Nucleus accumbens (tissue), 56 donors: Measurements from ENCODE around the gene CHCHD10.

Experiments used
- DNase-seq, 56 donors: peaks; one replicate each; lab custom pipeline; 2025; lab: John Stamatoyannopoulos, UW

Gene CHCHD10

DNA sequence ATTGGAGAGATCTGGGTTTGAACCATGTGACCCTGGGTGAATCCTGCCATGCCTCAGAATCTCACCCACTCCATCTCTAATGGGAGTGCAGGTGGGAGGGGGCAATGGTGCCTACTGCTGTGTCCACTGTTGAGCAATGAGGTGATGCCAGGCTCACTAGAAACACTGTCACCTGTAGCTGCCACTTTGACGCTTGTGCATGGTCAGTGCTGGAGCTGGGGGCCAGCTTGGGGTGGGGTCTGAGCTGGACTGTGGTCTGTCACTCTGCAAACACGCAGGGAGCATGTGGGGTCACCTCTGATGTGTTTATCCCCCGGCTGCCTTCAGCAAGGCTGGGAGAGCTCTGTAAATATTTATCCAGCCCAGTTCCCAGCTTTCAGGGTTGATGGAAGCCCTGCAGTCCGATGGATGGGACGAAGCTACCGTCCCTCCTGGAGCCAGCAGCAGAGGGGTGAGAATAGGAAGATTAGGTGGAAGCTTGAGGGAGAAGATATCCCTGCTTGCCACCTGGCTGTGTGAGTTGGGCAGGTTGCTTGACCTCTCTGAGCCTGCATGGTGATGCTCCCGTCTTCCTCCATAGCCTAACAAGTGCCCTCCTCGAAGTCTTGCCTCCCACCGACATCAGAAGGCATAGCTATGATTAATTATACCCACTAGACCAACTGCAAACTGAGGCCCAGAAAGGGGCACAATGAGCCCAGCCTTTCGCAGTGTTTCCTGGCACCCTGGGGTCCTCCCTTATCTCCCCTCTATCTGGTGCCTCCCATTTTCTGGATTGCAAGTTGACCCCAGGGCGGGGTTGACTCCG is 6.5 kb upstream of the CHCHD10 start:
- no peak for DNase-seq

GRCh38 chr22:23773483-23774113 is 5.8 kb upstream of the CHCHD10 start:
- DNase-seq, result no peak

- peak in 8 of 56 donors; percentile 8 to 46 (median 16) for DNase-seq
These were observed 5.1 kb upstream of the CHCHD10 start, which contains the start of gene MMP11 for GRCh38 chr22:23772649-23773473. Gene MMP11 (plus strand): TSS chr22:23772849. CDS start chr22:23772871, 22 bp downstream.

DNA sequence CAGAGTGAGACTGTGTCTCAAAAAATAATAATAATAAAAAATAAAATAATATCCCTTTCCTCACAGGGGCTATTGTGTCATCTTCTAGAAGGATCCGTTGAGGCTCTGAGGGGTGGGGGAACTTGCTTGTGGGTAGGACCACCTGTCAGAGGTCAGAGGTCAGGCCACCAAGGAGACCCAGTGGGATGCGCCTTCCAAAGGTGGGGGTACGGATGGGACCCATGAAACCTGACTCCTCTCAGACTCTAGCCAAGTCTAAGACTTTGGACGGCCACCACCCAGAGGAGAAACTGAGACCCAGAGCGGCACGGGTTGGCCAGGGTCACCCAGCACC is 4.5 kb upstream of the CHCHD10 start:
- DNase-seq, result no peak

DNA sequence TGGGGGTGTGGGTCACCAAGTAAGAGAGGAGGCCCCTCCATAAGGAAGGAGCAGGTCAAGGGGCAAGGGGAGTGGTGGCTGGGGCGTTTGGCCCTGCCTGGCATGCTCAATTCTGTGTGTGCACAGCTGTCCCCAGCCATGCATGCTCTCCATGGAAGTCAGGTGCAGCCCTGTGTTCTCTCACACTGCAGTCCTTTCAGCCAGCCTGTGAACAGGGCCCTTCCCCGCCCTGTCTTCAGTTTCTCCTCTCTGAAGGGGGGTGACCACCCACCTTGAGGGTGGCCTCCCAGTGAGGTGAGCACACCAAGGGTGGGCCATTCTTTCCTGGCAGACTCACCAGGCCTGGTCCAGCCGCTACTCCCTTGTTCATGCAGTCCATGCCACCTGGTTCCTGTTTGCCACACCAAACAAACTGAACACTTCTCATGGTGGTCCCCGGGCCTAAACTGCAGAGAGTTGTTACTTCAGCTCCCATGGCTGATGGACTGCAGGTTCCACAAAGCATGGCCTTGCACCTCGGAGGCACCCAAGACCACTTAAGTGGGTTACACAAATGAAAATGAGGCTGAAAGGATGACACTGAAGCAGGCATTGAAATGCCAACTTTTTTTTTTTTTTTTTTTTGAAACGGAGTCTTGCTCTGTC is 1.7 kb upstream of the CHCHD10 start:
- no peak for DNase-seq

DNA sequence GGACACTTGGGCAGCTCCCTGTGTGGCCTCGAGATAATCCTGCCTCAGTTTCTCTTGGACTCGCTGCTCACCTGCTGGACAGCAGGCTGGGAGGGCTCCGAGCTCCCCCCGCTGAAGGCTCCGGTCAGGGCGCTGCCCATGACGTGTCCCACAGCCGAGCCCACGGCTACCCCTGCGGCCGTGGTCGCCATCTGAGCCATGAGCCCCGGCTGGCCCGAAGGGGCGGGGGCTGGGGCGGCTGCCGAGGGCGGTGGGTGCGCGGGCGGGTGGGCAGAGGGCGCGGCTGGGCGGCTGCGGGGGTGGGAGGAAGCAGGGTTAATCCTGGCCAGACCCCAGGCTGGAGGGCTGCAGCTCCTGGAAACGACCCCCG is 484 bp downstream of the CHCHD10 start:
- peak in 2 of 56 donors; percentile 40 to 77 for DNase-seq

GRCh38 chr22:23764899-23765881 is 2.6 kb downstream of the CHCHD10 start:
- no peak for DNase-seq

GRCh38 chr22:23763954-23764353 is 3.8 kb downstream of the CHCHD10 start:
- DNase-seq, result no peak

GRCh38 chr22:23763579-23763945 is 4.2 kb downstream of the CHCHD10 start:
- DNase-seq, result peak in 2 of 56 donors; percentile 12 to 38

DNA sequence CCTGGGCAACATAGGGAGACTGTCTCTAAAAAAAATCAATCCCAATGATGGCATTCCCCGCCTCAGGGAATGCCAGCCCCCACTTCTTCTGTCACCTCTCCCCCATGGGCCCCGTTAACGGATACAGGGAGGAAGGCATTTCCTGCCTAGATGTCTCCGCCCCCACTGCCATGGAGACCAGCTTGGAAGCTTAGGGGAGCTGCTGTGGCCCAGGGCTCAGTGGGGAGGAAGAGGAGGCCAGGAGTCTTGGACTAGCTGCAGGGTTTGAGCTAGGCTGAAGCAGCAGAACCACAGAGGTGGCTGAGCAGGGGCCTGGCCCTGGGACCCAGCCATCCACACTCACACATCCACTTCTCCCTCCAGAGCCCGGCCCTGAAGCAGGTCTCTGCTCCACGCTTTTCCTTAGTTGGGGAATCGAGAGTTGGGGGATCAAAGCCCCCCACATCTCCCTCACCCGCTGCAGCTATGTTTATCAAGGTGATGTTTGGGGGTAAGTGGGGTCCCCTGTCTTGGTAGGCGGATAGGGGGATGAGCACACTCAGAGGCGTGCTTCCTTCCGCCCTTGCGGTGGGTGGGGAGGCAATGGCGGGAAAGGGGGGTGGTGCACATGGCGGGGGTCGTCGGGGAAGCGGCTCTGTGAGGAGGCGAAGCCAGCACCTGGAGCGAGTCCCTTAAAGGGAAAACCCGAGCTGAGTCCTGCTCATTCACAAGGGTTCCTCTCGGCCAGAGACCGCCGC is 4.8 kb downstream of the CHCHD10 start, which contains the start of gene C22orf15:
C22orf15 (plus strand) TSS at position 149 of the 737 bp plus-strand sequence; CDS start at position 466, 317 bp downstream.
- peak in 6 of 56 donors; percentile 10 to 39 (median 23) for DNase-seq

DNA sequence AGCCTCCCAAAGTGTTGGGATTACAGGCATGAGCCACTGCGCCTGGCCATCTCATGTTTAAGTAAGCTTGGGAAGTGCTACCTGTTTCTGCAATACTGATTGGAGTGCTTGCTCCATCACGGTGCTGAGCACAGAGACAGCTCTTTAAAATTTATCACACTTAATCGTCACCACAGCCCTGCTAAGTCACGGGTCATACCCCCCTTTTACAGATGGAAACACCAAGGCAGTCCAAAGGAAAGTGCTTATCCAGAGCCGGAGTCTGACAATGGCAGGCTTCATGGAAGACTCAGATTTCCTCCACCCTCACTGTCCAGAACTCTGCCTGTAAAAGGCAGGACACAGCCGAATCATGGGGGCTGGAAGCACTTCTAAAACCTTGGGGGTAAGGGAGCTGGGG is 7.7 kb downstream of the CHCHD10 start:
- no peak for DNase-seq

GRCh38 chr22:23759566-23759965 is 8.2 kb downstream of the CHCHD10 start:
- no peak for DNase-seq

- no peak for DNase-seq
These were observed 10.9 kb downstream of the CHCHD10 start for GRCh38 chr22:23756891-23757290.

GRCh38 chr22:23755711-23756110 is 12.1 kb downstream of the CHCHD10 start:
- DNase-seq, result no peak

DNA sequence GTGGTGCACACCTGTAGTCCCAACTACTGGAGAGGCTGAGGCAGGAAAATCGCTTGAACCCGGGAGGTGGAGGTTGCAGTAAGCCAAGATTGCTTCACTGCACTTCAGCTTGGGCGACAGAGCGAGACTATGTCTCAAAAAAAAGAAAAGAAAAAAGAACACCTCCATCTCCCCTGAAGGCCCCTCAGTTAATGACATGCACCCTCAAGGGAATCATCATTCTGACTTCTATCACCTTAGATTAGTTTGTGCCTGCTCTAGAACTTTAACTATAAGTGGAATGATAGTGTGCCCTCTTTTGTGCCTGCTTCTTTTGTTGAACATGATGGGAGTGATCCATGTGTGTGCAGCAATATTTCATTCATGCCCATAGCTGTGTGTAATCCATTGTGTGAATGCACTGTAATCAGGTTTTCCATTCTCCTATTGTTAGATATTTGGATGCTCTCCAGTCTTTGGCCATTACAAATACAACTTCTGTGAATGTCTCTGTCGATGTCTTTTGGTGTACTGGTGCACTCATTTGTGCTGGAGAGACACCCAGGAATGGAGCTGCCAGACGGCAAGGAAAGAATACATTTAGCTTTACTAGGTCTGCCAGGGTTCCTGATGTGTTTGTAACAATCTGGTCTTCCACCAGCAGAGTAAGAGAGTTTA is 12.7 kb downstream of the CHCHD10 start:
- DNase-seq, result peak in 2 of 56 donors; percentile 11 to 17

GRCh38 chr22:23754220-23754919 is 13.4 kb downstream of the CHCHD10 start, which contains the start of gene VPREB3:
Gene VPREB3 (minus strand): TSS chr22:23754425. CDS start chr22:23754363, 62 bp downstream.
- no peak for DNase-seq

DNA sequence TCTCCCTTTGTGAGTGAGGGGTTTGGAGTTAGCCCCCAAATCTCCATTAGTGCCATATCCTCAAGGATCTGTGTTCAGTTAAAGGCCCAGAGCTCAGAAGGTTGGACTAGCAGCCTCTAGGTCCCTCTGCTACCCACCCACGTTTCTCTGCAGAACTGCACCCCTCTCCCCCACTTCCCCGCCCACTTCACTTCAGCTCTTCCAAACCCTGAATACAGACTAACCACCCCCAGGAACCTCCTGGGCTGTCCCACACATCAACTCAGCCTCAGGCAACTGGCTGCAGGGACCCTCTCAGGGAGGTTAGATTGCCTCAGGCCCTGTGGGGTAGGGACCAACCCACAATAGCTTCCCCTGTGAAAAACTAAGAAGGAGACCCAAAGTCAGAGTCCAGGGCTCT is 14.4 kb downstream of the CHCHD10 start:
- DNase-seq, result no peak
